Tibial nerve (tissue), 4 donors: ENCODE results near the gene TTC33.

Experiments
- EP300 ChIP-seq, 2 donors: sonication (generic); formaldehyde crosslinking; IDR thresholded peaks; one replicate each; pipeline ENCODE4 v1.6.1; 2017; ENCODE audit warnings: antibody characterized with exemption in 2 of 2, mild to moderate bottlenecking in 1 of 2
- POLR2A ChIP-seq, 2 donors: fragments of 450-650 bp; IDR thresholded peaks; one replicate each; pipeline ENCODE4 v1.6.1; 2017; ENCODE audit warnings: antibody characterized with exemption in 2 of 2, mild to moderate bottlenecking in 2 of 2, moderate library complexity in 2 of 2
- TF ChIP-seq, protein P1 (sequence below), 5 experiments: fragments of 200-600 bp in 3 of 5; fragments of 450-650 bp in 2 of 5; sonication (generic) in 3 of 5; IDR thresholded peaks; one replicate each; pipeline ENCODE4 v1.5.1; 2016 to 2019; ENCODE audit warnings: antibody characterized with exemption in 5 of 5, mild to moderate bottlenecking in 3 of 5, moderate library complexity in 2 of 5

GRCh38 chr5:40688996-40689395 lies 66.8 kb downstream of the TTC33 start:
- TF ChIP-seq, protein P1, sequence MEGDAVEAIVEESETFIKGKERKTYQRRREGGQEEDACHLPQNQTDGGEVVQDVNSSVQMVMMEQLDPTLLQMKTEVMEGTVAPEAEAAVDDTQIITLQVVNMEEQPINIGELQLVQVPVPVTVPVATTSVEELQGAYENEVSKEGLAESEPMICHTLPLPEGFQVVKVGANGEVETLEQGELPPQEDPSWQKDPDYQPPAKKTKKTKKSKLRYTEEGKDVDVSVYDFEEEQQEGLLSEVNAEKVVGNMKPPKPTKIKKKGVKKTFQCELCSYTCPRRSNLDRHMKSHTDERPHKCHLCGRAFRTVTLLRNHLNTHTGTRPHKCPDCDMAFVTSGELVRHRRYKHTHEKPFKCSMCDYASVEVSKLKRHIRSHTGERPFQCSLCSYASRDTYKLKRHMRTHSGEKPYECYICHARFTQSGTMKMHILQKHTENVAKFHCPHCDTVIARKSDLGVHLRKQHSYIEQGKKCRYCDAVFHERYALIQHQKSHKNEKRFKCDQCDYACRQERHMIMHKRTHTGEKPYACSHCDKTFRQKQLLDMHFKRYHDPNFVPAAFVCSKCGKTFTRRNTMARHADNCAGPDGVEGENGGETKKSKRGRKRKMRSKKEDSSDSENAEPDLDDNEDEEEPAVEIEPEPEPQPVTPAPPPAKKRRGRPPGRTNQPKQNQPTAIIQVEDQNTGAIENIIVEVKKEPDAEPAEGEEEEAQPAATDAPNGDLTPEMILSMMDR (IDR thresholded peaks at IDR 0.05) = no peak
- no peak for TF ChIP-seq EP300 (IDR thresholded peaks at IDR 0.05)
- no peak for TF ChIP-seq POLR2A (IDR thresholded peaks at IDR 0.05)
